GM12872 (cell line): ENCODE measurements around the gene ZXDC.
A peak's percentile ranks its signal among the peaks of the same experiment; 100 is the strongest.

Experiments used
- TF ChIP-seq, protein P1 (sequence below): IDR thresholded peaks from 3 replicates; pipeline ENCODE4 v1.5.1; 2011; ENCODE audit warnings: low read depth, mild to moderate bottlenecking, low read length, moderate library complexity; ENCODE audit not compliant: insufficient read depth

Gene ZXDC

DNA sequence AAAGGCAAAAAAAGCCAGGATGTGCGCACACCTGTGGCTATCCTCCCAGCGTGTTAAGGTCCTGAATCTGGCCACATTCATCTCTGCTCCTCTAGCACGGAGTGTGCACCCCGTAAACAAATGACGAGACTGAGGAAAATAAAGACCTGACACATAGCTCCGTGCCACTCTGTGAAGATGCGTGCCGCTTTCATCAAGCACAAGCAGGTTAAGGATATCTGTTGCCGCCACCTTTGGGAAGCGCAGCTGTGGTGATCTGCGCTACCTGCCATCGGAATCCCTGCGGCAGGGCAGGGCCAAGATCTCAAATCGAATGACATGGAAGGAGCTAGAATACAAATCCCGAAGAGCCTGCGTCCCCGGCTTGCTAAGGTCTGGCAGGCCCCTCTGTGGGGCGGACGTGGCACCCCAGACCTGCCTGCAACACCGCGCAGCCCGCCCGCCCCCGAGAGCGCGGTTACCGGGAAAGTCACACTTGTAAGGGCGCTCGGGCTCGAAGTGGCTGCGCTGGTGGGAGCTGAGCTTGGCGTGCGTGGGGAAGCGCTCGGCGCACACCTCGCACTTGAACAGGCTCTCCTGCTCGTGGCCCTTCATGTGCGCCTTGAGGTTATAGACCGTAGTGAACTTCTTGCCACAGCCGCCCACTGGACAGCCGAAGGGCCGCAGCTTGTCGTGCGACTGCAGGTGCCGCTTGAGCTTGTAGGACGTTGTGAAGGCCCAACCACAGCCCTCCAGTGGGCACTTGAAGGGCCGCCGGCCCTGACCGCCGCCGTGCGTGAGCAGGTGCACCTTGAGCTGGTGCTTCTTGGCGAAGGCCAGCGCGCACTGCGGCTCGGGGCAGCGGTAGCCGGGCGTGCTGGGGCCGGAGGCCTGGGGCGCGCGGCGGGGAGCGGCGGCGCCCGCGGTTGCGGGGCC, 936 bp downstream of the ZXDC start:
- TF ChIP-seq, protein P1, sequence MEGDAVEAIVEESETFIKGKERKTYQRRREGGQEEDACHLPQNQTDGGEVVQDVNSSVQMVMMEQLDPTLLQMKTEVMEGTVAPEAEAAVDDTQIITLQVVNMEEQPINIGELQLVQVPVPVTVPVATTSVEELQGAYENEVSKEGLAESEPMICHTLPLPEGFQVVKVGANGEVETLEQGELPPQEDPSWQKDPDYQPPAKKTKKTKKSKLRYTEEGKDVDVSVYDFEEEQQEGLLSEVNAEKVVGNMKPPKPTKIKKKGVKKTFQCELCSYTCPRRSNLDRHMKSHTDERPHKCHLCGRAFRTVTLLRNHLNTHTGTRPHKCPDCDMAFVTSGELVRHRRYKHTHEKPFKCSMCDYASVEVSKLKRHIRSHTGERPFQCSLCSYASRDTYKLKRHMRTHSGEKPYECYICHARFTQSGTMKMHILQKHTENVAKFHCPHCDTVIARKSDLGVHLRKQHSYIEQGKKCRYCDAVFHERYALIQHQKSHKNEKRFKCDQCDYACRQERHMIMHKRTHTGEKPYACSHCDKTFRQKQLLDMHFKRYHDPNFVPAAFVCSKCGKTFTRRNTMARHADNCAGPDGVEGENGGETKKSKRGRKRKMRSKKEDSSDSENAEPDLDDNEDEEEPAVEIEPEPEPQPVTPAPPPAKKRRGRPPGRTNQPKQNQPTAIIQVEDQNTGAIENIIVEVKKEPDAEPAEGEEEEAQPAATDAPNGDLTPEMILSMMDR, result 0 out of 3 replicates have a peak, but pooled peaks have one; percentile 4

DNA sequence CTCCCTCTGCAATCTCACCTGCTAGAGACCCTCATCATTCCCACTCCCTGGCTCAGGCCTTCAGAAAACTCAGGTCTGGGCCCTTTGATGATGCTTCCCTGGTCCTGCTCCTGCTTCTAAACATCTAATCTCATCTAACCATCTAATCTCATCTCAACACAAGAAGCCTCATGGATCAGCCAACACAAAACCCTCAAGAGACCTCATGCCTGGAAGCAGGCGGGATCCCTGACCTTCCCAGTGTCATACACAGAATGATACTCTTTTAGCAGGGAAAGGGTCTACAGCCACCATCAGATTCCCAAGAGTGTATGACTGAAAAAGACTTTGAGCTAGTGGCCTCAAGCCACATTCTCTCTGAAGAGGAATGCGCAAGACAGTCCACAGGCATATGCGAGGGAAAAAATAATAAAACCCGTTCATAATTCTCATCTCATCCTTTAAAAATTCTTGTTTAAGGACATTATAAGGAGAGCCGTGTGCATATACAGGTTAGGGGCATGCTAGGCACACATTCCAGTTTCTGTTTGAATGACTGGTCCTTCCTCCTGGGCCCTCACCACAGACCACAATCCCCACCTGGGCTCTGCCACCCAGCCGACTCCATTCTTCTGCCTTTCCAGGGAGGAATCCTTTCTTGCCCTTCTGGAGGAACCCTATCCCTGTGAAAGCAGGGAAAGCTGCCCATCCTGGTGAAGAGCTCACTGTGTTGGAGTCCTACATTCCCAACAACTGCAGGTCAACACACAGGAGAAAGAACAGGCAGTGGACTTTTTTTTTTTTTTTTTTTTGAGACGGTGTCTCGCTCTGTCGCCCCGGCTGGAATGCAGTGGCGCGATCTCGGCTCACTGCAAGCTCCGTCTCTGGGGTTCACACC, 2.2 kb downstream of the ZXDC start:
- TF ChIP-seq, protein P1, result no peak

DNA sequence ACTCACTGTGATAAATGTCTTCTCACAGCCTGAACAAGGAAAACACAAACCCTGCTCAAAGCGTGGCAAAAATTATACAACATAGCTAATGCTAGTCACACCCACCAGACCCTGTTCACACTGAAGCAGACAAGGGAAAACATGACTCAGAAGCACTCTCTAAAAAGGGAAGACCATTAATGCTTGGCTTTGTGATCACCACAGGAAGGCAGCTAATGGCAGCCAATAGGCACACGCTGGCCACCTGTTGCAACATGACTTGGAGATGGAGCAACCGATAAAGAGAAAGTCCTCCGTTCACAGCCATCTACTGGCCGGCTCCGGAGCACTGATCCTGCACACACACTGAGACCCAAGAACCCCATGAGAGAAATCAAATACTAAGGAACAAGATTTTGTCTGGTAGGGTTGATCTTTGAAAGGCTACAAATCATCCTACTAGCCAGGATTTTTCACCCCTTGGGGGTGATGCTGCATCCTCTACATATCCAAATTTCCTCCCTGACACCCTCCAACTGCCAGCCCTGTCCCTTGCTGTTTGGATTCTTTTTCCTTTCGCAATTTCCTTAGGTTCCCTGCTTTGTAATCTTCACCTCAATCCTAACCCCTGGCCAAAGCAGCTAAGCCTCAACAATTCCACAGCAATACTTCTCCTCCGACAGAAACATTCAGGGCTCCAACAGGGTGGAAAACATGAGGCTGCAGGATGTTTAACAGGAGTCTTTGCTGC, 3.2 kb downstream of the ZXDC start:
- TF ChIP-seq, protein P1, result no peak

DNA sequence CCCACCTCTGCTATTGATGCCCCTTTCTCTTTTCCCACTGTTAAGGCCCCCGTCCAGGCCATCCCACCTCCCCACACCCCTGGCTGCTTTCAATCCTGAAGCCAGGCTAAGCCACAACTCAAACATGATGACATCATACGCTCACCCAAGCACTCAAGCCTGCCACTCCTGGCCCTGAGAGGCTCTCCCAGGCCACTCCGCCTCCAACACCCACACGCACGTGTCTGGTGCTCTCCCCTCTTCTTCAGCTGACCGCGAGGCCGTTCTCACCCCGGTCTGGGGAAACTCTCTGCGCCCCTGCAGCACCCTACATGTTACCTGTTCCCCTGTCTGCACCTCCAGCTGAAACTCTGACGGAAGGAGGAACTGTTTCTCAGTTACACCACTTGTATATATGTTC, 6.2 kb downstream of the ZXDC start:
- TF ChIP-seq, protein P1, result no peak

DNA sequence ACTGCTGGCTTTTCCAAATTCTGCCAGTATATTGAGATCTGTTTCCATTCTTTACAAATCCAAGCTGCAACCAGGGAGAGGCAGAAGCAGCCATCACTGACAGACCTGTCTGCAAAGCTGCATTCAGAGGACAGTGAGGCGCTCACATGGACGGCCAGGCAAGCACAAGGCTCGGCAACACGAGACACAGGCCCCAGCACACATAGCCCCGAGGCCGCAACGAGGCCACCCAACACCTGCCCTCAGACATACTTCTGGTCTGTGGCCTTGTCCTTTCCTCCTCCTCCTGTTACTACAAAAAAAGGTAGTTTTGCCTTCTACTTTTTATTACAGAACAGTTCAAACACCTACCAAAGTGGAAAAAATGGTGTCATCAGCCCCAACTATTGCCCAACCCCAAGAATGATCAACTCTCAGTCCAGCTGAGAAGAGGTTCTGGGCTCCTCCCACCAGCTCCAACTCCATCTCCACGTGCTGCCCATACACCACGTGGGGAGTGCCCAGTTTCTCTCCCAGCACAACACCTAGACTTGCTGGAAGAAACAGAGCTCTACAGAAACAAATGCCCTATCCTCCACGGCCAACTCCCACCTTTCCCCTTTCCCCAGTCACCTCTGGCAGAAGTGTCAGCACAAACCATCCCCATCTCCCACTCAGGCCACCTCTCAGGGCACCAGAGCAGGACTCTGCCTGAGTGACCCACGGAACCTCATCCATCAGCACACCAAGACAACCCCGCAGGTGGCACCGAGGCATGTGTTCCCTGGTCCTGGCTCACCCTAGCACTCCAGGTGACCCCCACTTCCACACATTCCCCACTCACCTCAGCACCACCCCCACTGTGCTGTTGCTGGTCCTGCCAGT, 7.4 kb downstream of the ZXDC start:
- TF ChIP-seq, protein P1, result no peak

DNA sequence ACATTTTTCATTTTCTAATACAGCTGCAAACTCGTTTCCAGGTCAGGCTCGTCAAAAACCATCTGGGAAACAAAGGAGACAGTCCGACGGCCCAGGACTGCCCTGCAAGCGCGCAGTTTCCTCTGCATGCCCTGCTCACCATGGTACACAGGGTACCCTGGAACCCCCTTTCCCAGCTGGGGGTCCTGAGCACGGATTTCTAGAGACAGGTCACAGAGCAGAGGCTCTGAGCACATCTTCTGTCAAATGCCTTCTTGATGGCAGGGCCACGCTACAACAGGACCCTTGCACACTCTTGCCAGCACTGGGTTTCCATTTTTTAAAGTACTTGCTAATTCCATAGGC, 8.1 kb downstream of the ZXDC start:
- TF ChIP-seq, protein P1, result no peak
